ENCODE measurements around the gene RIPK3.
"Not testable (repeated sequence)": the region's sequence is repeated elsewhere in the genome, so short reads cannot be mapped to it uniquely, and the experiment has no call there.

RIPK3 gene

GRCh38 chr14:24369463-24369862, 29.7 kb upstream of the RIPK3 start:
- DNase-seq (ENCODE audit: low read depth): no peak

DNA sequence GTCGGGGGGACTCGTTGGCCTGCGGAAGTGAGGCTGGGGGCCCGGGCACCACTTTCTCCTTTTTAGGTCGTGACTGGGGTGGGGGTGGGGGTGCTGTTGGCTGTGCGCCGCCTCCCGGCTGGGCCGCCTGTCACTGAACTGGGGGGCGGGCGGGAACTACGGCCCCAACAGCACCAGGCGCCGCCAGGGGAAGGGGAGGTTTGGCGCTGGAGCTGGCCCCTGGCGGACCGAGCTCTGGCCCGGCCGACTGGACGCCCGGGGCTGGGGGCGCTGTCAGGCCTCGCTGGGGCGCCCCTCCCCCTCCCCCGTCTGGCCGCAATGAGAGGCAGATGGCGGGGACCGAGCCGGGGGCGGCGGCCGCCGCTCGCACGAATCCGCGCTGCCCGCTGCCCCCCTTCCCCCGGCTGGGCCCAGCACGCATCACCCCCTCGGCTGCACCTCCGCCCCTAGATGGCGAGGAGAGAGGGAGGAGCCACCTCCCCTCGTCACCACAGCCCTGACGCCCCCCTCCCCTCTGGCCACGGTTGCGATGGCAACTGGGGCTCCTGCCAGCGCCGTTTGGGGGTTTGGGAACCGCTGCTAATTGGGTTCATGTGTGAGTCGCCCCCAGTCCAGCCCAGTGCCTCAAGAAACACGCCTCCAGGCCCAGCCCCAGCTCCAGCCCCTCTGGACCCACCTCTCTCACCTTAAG, 28.9 kb upstream of the RIPK3 start:
- DNase-seq (ENCODE audit: low read depth): peak; percentile 47

DNA sequence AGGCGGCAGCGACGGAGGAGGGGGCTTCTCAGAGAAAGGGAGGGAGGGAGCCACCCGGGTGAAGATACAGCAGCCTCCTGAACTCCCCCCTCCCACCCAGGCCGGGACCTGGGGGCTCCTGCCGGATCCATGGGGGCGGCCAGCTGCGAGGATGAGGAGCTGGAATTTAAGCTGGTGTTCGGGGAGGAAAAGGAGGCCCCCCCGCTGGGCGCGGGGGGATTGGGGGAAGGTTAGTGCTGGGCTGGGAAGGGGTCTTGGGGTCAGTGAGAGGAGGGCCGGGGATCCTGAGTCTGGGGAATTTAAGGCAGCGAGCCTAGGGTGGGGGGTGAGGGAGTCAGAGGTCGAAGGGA, 28.4 kb upstream of the RIPK3 start:
- DNase-seq (ENCODE audit: low read depth): no peak

DNA sequence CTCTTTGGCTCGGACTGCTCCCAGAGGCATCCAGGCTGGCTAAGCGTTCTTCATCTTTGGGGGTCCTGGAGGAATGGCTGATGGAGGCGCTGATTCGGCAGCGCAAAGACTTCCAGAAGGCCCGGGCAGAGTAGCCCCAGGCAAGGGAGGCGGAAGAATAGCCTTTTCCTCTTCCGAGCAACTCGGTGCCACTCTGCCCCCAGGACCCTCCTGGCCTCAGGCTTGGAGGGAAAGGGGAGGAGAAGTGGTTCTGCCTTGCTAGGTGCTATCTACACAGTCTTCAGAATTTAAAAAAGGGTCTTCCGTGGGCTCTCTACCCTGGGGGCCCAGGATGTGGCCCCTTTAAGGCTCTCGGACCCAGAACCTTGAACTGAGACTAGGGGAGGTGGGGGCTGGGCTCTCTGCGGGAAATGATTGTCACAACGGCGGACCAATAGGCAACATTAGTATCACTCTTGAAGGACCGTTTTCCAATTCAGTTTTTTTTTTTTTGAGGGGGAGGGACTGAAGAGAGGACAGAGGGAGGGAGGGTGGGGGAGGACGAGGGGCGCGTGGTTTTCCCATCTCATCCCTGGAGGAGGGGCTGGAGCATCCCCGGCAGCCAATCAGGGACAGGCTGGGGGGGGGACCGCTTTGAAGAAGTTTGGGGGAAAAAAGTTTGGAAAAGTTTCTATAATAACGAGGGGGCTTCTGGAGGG, 27.9 kb upstream of the RIPK3 start, which contains the start of gene NFATC4:
NFATC4 (plus strand) TSS at position 671 of the 698 bp plus-strand sequence. CDS start 157 bp downstream, outside the sequence.
- peak; percentile 96 for DNase-seq (ENCODE audit: low read depth)

DNA sequence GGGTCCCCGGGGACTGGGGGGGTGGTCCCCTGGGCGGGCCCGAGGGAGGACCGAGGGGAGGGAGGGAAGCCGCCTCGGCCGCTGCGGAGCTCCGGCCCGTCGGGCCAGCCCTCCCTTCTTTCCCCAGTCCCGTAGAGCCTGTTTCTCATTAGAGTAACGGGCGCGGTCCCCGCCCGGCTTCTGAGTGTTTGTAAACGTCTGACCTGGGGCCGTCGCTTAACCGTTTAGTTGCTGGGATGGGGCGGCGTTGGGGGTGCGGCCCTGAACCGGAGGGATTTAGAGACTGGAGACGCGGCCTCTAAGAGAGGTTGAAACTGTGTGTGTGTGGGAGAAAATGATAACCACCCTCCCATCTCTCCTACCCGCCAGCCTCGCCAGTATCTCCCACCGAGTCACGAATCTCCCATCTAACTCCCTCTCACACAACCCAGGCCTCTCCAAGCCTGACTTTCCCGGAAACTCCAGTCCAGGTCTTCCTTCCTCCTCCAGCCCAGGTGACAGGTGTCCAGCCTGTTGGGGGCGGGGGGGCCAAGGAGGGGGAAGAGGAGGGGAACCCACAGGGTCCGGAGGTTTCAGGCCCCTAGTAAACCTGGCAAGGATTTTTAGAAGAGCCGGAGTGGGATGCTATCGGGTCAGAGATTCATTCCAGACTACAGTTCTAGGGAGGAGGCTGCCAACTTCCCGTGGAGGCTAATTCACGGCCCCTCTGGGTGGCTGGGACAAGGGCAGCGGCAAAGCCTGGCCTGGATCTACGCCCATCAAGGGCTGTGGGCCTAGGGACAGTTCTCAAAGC, 27.1 kb upstream of the RIPK3 start:
- peak; percentile 88 for DNase-seq (ENCODE audit: low read depth)

DNA sequence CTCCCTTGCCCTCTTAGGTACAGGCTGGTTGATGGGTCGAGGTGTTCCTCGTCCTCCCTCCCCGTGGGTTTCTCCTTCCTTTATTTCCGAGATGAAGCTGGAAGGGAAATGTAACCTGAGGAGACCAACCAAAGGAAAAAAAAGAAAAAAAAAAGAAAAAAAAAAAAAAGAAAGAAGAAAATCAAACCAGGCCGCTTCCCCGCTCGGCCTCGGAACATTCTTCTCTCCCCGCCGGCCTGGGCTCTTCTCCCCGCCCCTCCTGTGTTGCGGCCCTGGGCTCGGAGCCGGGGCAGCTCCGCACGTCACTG, 26.6 kb upstream of the RIPK3 start:
- DNase-seq (ENCODE audit: low read depth): no peak

GRCh38 chr14:24365600-24366412, 26.0 kb upstream of the RIPK3 start:
- DNase-seq (ENCODE audit: low read depth): peak; percentile 91

- DNase-seq (ENCODE audit: low read depth): no peak
Observed at GRCh38 chr14:24364841-24365240, 25.1 kb upstream of the RIPK3 start.

GRCh38 chr14:24363401-24363800, 23.6 kb upstream of the RIPK3 start:
- DNase-seq (ENCODE audit: low read depth): no peak

DNA sequence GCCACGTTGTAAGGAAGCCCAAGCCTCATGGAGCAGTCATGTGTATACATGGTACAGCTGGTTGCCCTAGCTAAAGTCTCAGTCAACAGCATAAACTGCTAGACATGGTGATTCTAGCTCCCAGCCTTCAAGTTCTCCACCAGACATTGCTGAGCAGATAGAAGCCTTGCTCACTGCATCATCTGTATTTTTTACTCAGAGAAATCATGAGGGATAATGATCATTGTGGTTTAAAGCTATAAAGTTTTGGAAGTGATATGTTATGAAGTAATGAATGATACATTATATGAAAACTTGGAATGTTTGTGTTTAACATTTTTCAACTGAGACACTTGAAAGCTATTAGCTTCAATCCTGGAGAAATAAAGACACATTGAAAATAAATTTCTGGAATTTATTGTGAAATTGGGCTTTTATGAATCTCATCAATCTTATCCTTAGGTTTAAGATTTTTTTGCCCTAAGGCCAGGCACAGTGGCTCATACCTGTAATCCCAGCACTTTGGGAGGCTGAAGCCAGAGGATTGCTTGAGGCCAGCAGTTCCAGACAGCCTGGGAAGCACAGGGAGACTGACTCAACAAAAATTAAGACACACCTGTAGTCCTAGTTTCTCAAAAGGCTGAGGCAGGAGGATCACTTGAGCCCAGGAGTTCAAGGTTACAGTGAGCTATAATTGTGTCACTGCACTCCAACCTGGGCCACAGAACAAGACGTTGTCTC, 22.6 kb upstream of the RIPK3 start:
- DNase-seq (ENCODE audit: low read depth): peak; percentile 29

DNA sequence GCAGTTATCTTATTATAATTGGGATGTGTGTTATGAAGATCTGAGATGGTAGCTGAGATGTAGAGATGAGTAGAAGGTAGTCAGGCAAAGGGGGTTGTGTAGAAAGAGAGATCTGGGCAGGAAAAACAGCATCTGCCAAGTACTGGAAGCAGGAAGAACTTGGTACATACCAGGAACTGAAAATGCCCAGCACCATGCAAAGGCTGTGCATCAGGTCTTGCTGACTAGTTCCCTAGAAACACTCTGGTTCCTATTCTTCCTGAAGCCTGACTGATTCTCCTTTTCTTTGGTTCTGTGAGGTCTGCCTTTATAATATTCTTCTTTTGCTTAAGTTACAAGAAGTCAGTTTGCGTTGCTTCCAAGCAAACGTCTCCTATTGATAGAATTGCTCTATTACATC, 21.5 kb upstream of the RIPK3 start:
- DNase-seq (ENCODE audit: low read depth): no peak

- no peak for DNase-seq (ENCODE audit: low read depth)
Observed at GRCh38 chr14:24360281-24360680, 20.5 kb upstream of the RIPK3 start.

DNA sequence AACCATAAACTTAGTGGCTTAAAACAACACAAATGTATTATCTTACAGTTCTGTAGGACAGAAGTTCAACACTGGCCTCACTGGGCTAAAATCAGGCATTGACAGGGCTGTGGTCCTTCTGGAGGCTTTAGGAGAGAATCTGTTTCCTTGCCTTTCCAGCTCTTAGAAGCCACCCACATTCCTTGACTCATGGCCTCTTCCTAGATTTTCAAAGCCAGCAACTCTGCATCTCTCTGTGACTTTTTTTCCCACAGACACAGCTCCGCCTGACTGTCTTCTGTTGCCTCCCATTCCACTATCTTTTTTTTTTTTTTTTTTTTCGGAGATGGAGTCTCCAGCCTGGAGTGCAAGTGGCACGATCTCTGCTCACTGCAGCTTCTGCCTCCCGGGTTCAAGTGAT, 16.4 kb upstream of the RIPK3 start:
- DNase-seq (ENCODE audit: low read depth): no peak

DNA sequence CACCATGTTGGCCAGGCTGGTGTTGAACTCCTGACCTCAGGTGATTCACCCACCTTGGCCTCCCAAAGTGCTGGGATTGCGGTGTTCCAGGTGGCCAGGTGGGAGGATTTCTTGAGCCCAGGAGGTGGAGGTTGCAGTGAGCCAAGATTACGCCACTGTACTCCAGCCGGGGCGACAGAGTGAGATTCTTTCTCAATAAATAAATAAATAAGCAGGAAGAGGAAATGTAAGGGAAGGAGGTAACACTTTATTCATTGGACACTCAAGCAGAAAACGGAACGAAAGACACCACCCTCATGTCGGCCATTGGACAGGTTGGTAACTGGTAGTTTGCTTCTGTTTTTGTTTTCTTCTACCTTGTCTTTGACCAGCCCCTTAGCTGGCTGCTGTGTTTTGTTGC, 15.2 kb upstream of the RIPK3 start:
- DNase-seq (ENCODE audit: low read depth): no peak

DNA sequence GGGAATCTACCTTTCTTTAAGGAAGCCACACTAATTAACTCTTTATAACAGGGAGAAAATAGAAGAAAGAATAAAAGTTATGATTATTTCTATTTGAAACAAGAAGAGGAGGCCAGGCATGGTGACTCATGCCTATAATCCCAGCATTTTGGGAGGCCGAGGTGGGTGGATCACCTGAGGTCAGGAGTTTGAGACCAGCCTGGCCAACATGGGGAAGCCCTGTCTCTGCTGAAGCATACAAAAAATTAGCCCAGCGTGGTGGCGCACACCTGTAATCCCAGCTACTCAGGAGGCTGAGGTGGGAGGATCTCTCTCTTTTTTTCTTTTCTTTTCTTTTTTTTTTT, 14.7 kb upstream of the RIPK3 start:
- not testable (repeated sequence) for DNase-seq (ENCODE audit: low read depth)

GRCh38 chr14:24353559-24354481, 14.0 kb upstream of the RIPK3 start:
- DNase-seq (ENCODE audit: low read depth): peak; percentile 63

DNA sequence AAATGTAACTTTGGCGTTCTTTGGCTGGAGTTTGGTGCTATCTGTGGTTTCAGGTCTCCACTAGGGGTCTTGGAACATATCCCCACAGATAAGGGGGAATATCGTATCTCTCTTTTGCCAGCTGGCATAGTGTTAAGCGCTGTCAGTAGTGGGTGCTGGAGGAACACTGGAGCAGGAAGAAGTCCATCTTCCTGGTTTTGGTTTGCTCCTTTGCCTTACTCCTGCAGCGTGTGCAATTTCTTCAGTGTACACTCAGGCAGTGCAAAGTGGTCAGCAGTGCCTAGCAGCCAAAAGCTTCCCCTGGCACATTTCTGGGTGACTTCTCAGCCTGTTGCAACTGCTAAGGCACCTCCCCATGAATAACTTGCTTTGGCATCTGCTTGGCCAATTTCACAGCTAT, 11.7 kb upstream of the RIPK3 start:
- DNase-seq (ENCODE audit: low read depth): no peak

- no peak for DNase-seq (ENCODE audit: low read depth)
Observed at GRCh38 chr14:24349742-24350141, 10.0 kb upstream of the RIPK3 start.

GRCh38 chr14:24348186-24348585, 8.4 kb upstream of the RIPK3 start:
- DNase-seq (ENCODE audit: low read depth): no peak

DNA sequence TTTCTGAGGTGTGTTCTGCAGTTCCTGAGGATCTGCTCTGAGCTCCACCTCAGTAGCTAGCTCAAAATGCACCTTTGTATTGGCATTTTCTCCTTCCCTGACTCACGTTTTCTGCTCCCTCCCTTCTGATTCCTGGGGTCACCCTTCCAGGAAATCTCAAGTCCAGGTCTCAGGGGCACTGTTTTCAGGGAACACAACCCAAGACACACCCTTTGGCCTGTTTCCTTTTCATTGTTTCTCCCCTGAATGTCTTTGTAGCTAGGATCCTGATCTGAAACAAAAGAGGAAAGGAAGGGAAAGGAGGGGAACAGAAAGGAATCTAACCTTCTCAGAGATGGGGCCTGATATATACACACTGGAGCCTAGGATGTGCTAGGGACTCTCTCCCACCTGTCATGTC, 7.3 kb upstream of the RIPK3 start:
- DNase-seq (ENCODE audit: low read depth): no peak

All from ELR (cell line).